ENCODE data around the gene HSPA9.

GRCh38 chr5:138539791-138540190 is 35.4 kb downstream of the HSPA9 start:
- TF ChIP-seq CTCF (IDR thresholded peaks at IDR 0.05; ENCODE audit: low read depth, low read length) (no peak), POLR2A (IDR thresholded peaks at IDR 0.05; ENCODE audit: extremely low read depth, insufficient read length) (no peak), MYC (IDR thresholded peaks at IDR 0.05; ENCODE audit: low read depth, low read length) (no peak)
- TF ChIP-seq, protein P1, sequence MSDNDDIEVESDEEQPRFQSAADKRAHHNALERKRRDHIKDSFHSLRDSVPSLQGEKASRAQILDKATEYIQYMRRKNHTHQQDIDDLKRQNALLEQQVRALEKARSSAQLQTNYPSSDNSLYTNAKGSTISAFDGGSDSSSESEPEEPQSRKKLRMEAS (IDR thresholded peaks at IDR 0.05; ENCODE audit: low read depth, low read length), result no peak
